Upper lobe of left lung (tissue), 4 donors: Measurements from ENCODE around the gene CRHR2.

Source experiments
- POLR2A ChIP-seq, 4 donors: fragments of 450-650 bp; IDR thresholded peaks; one replicate each; pipeline ENCODE4 v1.5.1; 2016 to 2017; ENCODE audit warnings: antibody characterized with exemption in 4 of 4, mild to moderate bottlenecking in 2 of 4
- TF ChIP-seq, protein P1 (sequence below), 6 experiments: fragments of 450-650 bp in 4 of 6; fragments of 200-600 bp in 2 of 6; sonication (generic) in 2 of 6; IDR thresholded peaks; one replicate each; pipeline ENCODE4 v1.5.1; 2016 to 2019; ENCODE audit warnings: antibody characterized with exemption in 6 of 6

DNA sequence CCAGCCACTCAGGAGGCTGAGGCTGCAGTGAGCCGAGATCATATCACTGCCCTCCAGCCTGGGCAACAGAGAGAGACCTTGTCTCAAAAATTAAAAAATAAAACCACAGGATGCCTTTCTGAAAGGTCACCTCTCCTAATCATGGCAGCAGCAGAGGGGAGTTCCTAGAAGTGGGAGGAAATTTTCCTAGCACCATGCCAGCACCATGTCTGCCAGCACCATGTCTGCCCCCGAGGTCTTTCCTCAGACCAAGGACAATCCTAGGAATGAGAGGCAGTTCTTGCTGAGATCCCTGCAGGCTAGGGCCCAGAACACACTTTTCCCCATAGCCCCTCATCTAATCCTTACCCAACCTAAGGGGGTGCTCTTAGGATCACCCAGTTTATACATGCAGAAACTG, 47.4 kb upstream of the CRHR2 start:
- TF ChIP-seq, protein P1, sequence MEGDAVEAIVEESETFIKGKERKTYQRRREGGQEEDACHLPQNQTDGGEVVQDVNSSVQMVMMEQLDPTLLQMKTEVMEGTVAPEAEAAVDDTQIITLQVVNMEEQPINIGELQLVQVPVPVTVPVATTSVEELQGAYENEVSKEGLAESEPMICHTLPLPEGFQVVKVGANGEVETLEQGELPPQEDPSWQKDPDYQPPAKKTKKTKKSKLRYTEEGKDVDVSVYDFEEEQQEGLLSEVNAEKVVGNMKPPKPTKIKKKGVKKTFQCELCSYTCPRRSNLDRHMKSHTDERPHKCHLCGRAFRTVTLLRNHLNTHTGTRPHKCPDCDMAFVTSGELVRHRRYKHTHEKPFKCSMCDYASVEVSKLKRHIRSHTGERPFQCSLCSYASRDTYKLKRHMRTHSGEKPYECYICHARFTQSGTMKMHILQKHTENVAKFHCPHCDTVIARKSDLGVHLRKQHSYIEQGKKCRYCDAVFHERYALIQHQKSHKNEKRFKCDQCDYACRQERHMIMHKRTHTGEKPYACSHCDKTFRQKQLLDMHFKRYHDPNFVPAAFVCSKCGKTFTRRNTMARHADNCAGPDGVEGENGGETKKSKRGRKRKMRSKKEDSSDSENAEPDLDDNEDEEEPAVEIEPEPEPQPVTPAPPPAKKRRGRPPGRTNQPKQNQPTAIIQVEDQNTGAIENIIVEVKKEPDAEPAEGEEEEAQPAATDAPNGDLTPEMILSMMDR (IDR thresholded peaks at IDR 0.05): no peak
- TF ChIP-seq POLR2A (IDR thresholded peaks at IDR 0.05): no peak
